ENCODE measurements around the gene TMEM217. TPM values are rescaled to one million over a fixed set of nuclear protein-coding genes. Genes with fewer than 3 reads are reported as not detected.

Gene TMEM217
- total and polyA plus RNA-seq, 8 donors, result 2.1 to 5.3 (median 2.5) TPM

DNA sequence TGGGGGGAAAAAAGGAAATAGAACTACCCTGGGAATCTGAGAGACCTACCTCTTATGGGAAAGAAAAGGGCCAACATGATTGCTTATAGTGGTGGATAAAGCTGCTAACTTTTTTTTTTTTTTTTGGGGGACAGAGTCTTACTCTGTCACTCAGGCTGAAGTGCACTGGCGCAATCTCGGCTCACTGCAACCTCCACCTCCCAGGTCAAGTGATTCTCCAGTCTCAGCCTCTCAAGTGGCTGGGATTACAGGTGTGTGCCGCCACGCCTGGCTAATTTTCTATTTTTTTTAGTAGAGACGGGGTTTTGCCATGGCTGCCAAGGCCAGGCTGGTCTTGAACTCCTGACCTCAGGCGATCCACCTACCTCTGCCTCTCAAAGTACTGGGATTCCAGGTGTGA is 39.9 kb downstream of the TMEM217 start:
- Histone ChIP-seq H3K36me3 (no peaks in the 10 kb centered on the region), H3K9me3 (no peaks in the 10 kb centered on the region), H3K27ac (peak overlapping the region in 1 of 2 donors; percentile 53), H3K4me1 (peaks cover 0 to 32% of the 10 kb centered on the region in 2 donors), H3K4me3 (no peak overlapping the region), H3K27me3 (no peaks in the 10 kb centered on the region)
- DNase-seq (no peak), ATAC-seq (no peak)
- intact Hi-C loops (cut with DNase I), result no loop called here
- TF ChIP-seq CTCF (IDR thresholded peaks at IDR 0.05), result no peak

DNA sequence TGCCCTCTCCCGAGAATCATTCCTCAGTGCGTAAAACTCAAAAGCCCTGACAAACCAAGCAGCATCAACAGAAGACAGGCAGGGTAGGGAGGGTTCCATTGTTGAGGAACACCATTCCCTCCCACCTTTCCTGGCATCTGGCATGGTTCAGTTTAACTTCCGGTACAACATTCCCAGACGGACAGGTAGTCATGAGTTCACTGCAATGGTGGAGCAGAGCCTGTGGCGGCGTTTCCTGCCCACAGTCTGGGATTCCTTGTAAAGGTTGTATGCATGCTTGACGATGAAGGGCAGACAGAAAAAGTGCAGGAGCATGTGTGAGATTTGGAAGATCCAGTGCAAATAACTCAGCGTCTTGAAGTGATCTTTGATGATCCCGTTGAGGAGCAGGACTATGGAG is 45.7 kb downstream of the TMEM217 start:
- Histone ChIP-seq H3K36me3 (no peaks in the 10 kb centered on the region), H3K27ac (no peak overlapping the region), H3K4me3 (no peak overlapping the region), H3K27me3 (no peaks in the 10 kb centered on the region), H3K9me3 (no peaks in the 10 kb centered on the region), H3K4me1 (peaks cover 0 to 32% of the 10 kb centered on the region in 2 donors)
- intact Hi-C loops (cut with DNase I), result loop anchor here in 1 of 2 donors (5.0 kb wide), 1 partner anchor 195 kb away; no protein-coding TSS in a partner anchor
- TF ChIP-seq CTCF (IDR thresholded peaks at IDR 0.05), result no peak
- DNase-seq (no peak), ATAC-seq (no peak)

- peaks cover 0 to 50% of the 10 kb centered on the region in 2 donors for H3K4me1 ChIP-seq
- intact Hi-C loops (cut with DNase I), result loop anchor here in 1 of 2 donors (5.0 kb wide), 1 partner anchor 193 kb away; no protein-coding TSS in a partner anchor
- peak; percentile 90 to 96 for TF ChIP-seq CTCF (IDR thresholded peaks at IDR 0.05)
- no peaks in the 10 kb centered on the region for H3K9me3 ChIP-seq
- H3K27ac ChIP-seq, result no peak overlapping the region
- no peaks in the 10 kb centered on the region for H3K27me3 ChIP-seq
- DNase-seq (peak in 3 of 4 donors; percentile 57 to 83 (median 68)), ATAC-seq (peak; percentile 88)
- no peak overlapping the region for H3K4me3 ChIP-seq
- no peaks in the 10 kb centered on the region for H3K36me3 ChIP-seq
Observed at GRCh38 chr6:37210313-37210968, 47.5 kb downstream of the TMEM217 start.

DNA sequence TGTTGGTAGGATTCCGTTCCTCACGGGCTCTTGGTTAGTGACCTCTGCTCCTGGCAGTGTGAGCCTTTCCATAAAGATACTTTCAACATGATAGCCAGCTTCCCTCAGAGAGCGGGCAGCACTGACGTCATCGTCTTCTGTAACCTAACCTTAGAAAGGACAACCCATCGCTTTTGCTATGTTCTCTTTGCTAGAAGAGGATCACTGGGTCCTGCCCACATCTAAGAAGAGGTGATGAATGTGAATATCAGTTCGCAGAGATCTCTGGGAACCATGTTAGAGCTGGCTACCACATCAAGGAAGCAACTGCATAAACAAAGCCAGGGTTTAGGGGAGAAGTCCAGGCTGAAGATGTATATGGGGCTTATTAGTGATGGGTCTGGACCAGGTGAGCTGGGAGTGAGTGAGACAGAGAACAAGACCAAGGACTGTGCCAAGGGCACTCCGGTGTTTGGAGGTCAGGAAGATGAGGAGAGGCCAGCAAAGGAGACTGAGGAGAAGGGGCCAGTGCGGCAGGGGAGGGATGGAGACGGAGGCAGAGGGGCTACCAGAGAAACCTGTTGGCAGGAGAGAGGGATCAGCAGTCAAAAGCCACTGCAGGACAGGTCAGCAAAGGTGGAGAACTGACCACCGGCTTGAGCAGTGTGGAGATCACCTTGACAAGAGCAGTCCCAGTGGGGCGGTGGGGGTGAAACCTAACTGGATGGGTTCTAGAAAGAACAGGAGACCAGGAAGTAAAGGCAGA is 48.3 kb downstream of the TMEM217 start:
- H3K4me3 ChIP-seq, result no peak overlapping the region
- DNase-seq (no peak), ATAC-seq (no peak)
- intact Hi-C loops (cut with DNase I), result loop anchor here in 1 of 2 donors (5.0 kb wide), 1 partner anchor 192 kb away; no protein-coding TSS in a partner anchor
- no peaks in the 10 kb centered on the region for H3K9me3 ChIP-seq
- peaks cover 0 to 56% of the 10 kb centered on the region in 2 donors for H3K4me1 ChIP-seq
- no peak for TF ChIP-seq CTCF (IDR thresholded peaks at IDR 0.05)
- no peaks in the 10 kb centered on the region for H3K36me3 ChIP-seq
- H3K27me3 ChIP-seq, result no peaks in the 10 kb centered on the region
- no peak overlapping the region for H3K27ac ChIP-seq

GRCh38 chr6:37208793-37209192 is 49.2 kb downstream of the TMEM217 start:
- no peaks in the 10 kb centered on the region for H3K9me3 ChIP-seq
- no peak overlapping the region for H3K27ac ChIP-seq
- ATAC-seq (no peak), DNase-seq (no peak)
- TF ChIP-seq CTCF (IDR thresholded peaks at IDR 0.05), result no peak
- intact Hi-C loops (cut with DNase I), result no loop called here
- H3K4me3 ChIP-seq, result no peak overlapping the region
- H3K27me3 ChIP-seq, result no peaks in the 10 kb centered on the region
- peaks cover 0 to 56% of the 10 kb centered on the region in 2 donors for H3K4me1 ChIP-seq
- no peaks in the 10 kb centered on the region for H3K36me3 ChIP-seq
